ENCODE results near the gene ASMT.

DNA sequence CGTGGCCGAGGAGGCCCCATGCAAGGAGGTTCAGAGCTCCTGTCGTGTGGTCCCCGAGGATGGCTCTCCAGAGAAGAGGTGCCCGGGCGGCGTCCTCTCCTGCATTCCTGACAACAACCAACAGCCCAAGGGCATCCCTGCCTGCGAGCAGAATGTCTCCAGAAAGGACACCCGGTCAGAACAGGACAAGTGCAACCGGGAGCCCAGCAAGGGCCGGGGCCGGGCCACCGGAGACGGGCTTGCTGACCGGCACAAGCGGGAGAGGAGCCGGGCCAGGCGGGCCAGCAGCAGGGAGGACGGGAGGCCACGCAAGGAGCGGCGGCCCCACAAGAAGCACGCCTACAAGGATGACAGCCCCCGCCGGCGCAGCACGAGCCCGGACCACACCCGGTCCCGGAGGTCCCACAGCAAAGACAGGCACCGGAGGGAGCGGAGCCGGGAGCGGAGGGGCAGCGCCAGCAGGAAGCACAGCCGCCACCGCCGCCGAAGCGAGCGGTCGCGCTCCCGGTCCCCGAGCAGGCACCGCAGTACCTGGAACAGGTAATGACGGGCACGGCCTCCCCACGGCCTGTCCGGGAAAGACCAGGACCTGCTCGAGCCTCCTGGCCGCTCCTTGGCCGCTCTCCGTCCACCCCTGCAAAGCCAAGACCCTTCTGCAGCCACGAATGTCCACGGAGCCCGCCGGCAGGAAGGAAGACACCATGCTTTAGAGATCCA is 13.7 kb upstream of the ASMT start:
- TF ChIP-seq, protein P1, sequence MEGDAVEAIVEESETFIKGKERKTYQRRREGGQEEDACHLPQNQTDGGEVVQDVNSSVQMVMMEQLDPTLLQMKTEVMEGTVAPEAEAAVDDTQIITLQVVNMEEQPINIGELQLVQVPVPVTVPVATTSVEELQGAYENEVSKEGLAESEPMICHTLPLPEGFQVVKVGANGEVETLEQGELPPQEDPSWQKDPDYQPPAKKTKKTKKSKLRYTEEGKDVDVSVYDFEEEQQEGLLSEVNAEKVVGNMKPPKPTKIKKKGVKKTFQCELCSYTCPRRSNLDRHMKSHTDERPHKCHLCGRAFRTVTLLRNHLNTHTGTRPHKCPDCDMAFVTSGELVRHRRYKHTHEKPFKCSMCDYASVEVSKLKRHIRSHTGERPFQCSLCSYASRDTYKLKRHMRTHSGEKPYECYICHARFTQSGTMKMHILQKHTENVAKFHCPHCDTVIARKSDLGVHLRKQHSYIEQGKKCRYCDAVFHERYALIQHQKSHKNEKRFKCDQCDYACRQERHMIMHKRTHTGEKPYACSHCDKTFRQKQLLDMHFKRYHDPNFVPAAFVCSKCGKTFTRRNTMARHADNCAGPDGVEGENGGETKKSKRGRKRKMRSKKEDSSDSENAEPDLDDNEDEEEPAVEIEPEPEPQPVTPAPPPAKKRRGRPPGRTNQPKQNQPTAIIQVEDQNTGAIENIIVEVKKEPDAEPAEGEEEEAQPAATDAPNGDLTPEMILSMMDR (IDR thresholded peaks at IDR 0.05), result no peak
- no peak for TF ChIP-seq POLR2AphosphoS5 (IDR thresholded peaks at IDR 0.05)
- no peak for TF ChIP-seq POLR2A (IDR thresholded peaks at IDR 0.05)

All from sigmoid colon (tissue), 4 donors.